NCI-H524 treated with DMSO at 0.1 percent for 48 hours (cell line): Measurements from ENCODE around the gene EEF2.
"Not testable (repeated sequence)": the region's sequence is repeated elsewhere in the genome, so short reads cannot be mapped to it uniquely, and the experiment has no call there.

Experiments
- DNase-seq: peaks from one replicate; lab custom pipeline; 2025; lab: John Stamatoyannopoulos, UW

EEF2 gene

DNA sequence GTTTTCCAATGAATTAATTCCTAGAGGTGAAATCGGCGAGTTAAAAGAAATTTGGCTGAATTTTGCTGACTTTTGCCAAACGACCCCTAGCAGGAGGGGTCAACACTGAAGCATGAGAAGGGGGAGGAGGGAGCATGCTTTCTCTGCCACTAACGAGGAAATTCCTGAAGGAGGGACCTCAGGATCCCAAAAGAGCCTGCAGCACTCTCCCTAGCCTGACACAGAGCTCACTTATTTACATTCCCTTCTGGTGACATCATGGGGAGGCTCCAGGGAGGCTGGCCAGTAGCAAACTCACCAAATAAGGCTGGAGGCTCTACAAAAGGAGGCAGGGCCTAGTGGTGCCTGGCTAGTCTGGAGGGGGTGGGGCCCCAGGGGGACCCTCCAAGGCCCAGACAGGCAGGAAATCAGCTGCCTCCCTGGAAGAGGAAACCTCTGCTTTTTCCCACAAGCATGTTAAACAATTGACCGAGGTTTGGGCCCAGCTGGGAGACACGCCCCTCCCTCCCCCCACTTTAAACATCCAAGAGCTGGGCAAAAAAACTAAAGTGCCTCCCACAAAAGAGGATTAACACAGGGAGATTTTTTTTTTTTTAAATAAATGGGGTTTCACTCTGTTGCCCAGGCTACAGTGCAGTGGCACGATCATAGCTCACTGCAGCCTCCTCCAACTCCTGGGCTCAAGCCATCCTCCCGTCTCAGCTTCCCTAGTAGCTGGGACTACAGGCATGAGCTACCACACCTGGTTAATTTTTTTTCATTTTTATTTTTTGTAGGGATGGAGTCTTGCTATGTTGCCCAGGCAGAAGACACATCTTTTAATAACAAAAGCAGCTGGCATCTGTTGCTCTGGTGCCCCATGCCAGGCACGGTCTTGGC, 16.5 kb downstream of the EEF2 start:
- DNase-seq = no peak

DNA sequence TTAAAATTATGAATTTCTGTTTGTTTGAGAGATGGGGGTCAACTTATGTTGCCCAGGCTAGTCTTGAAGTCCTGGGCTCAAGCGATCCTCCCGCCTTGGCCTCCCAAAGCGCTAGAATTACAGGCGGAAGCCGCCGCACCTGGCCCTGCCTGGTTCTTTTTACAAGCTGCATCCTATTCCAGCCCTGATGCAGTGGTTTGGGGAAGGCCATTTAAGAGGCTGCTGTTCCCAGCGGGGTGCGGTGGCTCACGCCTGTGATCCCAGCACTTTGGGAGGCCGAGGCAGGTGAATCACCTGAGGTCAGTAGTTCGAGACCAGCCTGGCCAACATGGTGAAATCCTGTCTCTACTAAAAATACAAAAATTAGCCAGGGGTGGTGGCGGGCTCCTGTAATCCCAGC, 17.3 kb downstream of the EEF2 start:
- not testable (repeated sequence) for DNase-seq

DNA sequence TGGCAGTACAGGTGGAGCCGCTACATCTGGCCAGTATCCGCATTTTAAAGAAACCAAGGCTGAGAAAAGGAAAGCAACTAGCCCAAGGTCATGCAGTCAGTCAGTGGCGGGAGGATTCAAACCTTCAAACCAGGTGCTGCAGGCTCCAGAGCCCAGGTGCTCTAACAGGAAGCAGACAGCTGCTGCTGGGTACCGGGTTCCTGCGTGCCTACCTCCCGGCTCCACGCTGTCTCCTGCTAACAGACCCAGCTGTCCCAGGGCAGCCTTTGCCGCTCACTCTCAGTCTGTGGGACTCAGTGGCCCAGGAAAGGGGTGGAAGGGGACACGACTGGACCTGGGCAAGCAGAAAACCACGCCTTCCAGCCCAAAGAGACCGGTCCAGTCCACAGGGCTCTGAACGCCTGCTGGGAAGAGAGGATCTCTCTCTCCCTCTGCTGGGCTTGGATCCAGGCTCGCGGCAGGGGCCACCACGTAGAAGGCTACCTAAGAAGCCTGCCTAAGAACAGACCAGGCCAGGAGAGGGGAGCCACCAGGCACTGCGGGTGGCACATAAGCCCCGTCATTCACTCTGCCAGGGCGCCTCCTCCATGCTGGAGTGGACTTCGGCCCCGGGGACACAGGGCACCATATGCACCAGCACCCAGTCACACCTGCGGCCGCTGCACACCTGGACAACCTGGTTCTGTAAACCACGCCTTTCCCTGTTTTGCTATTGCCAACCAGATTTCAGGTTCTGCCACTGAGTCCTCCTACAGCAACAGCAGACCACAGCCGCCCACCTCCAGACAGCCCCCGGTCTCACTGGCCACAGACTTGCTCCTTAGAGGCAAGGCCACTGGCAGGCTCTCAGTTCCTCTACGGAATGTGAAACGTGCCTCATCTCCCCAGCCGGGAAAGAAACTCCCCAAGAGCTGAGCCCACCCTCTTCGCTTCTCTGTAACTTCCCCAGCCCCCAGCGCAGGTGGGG, 18.9 kb downstream of the EEF2 start:
- DNase-seq = no peak

DNA sequence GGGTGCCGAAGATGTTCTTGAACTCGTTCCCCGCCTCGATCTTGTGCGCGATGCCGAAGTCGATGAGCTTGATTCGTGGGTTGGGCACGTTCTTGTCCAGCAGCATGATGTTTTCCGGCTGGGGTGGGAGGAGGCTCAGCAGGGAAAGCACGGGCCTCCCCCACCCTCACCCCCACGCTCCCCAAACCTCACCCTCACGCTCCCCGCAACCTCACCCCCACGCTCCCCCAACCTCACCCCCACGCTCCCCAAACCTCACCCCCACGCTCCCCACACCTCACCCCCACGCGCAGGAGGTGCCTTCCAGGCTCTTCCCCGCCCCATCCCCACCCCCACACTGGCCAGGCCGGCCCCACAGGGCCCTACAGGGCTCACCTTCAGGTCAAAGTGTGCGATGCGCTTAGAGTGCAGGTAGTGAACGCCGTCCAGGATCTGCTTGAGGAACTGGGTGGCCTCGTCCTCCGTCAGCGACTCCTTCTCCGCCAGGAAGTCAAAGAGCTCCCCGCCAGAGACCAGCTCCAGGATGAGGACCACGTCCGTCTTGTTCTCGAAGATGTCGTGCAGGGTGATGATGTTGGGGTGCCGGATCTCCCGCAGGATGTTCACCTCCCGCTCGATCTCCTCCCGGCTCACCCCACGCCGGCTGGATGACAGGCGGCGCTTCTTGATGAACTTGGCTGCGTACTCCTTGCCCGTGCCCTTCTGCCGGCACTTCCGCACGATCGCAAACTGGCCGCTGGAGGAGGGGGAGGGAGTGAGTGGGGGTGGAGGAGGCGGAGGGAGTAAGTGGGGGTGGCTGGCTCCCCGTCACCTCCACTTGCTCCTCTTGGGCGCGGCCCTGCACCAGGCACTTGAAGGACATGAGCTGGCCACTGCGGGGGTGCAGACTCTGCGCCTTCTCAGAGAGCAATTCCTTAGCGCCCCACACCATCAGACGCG, 20.7 kb downstream of the EEF2 start:
- DNase-seq = no peak

GRCh38 chr19:3963458-3964255, 21.6 kb downstream of the EEF2 start:
- DNase-seq = no peak

GRCh38 chr19:3961007-3961406, 24.3 kb downstream of the EEF2 start:
- no peak for DNase-seq

GRCh38 chr19:3959766-3960131, 25.5 kb downstream of the EEF2 start:
- DNase-seq = no peak

DNA sequence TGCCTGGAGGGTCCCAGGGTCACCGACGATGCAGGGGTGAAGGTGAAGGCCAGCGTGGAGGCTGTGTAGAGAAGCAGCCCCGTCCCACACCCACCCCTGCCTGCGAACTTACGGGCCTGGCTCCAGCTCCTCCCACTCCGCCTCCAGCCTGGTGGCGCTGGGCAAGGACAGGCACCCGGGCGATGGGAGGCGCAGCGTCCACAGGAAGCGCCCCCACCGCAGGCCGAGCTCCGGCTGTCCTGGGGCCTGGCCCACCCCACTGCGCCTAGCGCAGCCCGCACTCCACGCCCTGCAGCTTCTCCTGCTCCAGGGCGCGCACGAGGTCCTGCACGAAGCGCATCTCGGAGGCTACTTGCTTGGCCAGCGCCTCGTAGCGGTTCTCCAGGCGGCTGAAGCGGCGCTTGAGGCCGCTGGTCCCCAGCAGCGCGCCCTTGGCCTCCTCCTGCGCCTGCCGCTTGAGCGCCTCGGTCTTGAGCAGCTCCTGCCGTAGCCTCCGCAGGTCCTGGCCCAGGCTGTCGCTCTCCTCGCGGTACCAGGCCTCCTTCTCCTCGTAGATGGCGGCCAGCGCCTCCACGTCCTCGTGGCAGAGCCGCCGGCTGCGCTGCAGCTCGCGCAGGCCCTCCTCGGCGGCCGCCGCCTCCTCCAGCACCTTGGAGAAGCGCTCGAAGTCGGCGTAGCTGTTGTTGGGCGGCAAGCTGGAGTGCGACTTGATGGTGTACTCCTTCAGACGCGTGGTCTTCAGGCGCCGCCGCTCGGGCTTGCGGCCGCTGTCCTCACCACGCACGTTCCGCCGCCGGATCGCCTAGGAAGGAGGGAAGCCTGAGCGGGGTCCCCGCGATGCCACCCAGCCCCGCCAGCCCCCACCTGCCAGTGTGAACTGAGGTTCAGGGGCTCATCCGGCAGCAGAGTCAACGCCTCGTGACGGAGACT, 26.2 kb downstream of the EEF2 start:
- no peak for DNase-seq

GRCh38 chr19:3955688-3956087, 29.6 kb downstream of the EEF2 start:
- no peak for DNase-seq

DNA sequence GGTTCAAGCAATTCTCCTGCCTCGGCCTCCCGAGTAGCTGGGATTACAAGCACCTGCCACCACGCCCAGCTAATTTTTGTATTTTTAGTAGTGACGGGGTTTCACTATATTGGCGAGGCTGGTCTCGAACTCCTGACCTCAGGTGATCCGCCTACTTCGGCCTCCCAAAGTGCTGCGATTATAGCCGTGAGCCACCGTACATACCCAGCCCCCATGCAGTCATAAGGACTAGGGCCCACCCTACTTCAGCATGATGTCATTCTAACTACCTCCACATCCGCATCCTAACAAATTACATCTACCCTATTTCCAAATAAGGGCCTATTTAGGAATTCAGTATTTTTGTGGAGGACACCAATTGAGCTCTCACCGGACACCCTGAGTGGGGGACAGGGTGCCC, 30.0 kb downstream of the EEF2 start:
- DNase-seq = not testable (repeated sequence)

GRCh38 chr19:3954107-3954506, 31.2 kb downstream of the EEF2 start:
- DNase-seq = no peak

- not testable (repeated sequence) for DNase-seq
These were observed 32.4 kb downstream of the EEF2 start for GRCh38 chr19:3952755-3953276.

DNA sequence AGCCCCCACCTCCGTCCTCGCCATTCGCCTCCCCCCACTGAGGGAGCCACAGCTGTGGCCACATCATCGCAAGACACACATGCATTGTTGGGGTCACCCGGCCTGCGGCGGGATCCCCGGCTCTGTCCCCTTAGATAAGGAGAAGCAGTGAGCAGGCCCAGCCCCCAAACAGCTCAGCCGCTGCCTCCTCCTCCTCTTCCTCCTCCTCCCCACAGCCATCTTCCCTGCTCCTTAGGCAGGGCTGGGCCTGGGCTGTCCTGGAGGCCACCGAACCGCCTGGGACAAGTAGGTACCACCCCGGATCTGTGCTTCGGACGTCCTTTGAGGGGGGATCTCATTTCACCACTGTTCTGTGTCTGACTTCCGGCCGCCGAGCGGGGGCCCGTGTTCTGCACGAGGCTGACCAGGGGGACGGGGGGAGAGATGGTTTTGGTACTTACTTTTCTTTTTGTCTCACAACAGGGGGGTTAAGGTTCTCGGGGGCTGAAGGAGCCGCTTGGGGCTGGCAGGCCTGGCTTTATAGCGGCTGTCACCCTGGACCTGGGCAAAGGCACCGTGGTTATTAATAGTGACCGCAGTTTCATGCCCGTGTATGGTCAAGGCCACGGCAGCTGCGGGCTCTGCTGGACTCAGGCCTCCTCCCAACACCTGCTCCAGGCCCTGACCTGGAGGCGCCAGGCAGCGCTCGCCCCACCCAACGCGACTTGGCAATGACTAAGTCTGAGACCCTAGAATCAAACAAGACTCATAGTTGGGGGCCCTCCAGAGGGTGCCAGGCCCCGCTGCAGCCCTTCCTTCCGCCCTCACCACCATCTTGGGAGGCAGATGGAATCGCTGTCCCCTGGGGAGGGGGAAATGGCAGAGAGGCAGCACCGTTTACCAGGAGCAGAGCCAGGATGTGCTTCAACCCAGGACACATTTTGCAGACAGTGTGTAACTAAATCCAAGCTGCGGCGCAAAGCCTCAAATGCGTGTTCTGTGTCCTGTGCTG, 34.1 kb downstream of the EEF2 start:
- no peak for DNase-seq

DNA sequence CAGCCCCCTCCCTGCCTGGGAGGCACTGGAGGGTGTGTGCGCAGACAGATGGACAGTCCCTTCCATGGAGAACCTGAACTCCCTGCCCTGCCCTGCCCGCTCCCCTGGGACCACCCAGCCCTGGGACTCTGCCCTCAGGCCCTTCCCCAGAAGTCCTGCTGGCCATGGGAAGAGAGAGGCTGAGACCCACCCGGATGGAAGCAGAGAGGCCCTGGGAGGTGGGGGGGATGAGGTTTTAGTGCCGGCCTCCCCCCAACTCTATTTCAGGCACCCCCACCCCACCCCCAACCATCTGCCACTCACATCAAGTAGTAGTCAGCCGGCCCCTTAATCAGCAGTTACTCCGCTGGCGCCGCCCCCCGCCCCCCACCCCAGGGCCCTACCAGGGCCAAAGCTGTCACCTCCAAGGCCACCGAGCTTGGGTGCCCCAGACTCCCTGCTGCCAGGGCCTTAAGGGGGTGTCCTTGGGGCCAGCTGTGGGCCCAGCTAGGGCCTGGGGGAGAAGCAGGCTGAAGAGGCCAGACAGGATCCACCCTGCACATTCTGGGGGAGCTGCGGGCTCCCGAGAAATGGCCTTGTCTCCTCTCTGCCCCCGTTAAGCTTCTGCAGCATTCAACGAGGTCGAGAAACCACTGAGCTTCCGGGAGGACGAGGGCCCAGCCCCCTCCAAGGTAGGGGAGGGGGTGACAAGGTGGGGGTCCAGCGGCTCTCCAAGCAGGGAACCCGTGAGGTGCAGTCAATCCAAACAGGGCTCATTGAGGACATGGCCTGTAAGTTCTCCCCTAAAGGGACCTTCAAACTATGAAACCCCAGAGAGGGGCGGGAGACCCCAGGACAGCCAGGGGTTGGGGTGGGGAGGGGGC, 35.0 kb downstream of the EEF2 start:
- peak; percentile 27 for DNase-seq

GRCh38 chr19:3949294-3949693, 36.0 kb downstream of the EEF2 start:
- no peak for DNase-seq

- DNase-seq = not testable (repeated sequence)
These were observed 37.8 kb downstream of the EEF2 start for GRCh38 chr19:3947316-3947933.

DNA sequence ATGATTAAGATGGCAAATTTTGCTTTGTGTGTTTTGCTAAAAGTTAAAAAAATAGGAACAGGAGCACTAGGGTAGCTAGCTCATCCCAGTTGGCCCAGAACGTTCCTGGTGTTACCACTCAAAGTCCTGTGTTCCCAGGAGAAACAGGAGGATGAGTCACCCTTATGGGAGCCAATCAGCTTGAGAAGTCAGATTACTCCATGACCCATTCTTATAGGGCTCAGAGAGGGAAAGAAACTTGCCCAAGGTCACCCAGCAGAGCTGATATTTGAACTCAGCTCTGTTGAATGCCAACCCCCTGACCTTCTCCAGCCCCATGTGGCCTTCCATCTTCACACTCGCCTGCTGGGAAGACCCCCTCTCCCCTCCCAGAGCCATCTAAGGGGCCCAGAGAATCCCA, 39.4 kb downstream of the EEF2 start:
- DNase-seq = no peak
